NCI-H748 (cell line): ENCODE data around the gene EML4.
"Not testable (repeated sequence)": the region's sequence is repeated elsewhere in the genome, so short reads cannot be mapped to it uniquely, and the experiment has no call there.

Experiments
- DNase-seq: peaks from one replicate; lab custom pipeline; 2025; ENCODE audit not compliant: unreplicated experiment; lab: John Stamatoyannopoulos, UW

EML4 gene

GRCh38 chr2:42249887-42250286 lies 80.7 kb downstream of the EML4 start:
- peak; percentile 72 for DNase-seq

GRCh38 chr2:42250925-42251324 lies 81.8 kb downstream of the EML4 start:
- DNase-seq: no peak

GRCh38 chr2:42252464-42252863 lies 83.3 kb downstream of the EML4 start:
- no peak for DNase-seq

- DNase-seq: no peak
These were observed 85.2 kb downstream of the EML4 start for GRCh38 chr2:42254186-42254895.

- DNase-seq: no peak
These were observed 87.4 kb downstream of the EML4 start for GRCh38 chr2:42256505-42256904.

- DNase-seq: peak; percentile 10
These were observed 92.5 kb downstream of the EML4 start for GRCh38 chr2:42261518-42262195.

- no peak for DNase-seq
These were observed 97.1 kb downstream of the EML4 start for GRCh38 chr2:42266236-42266635.

GRCh38 chr2:42267530-42267929 lies 98.4 kb downstream of the EML4 start:
- no peak for DNase-seq

- DNase-seq: no peak
These were observed 99.5 kb downstream of the EML4 start for GRCh38 chr2:42268528-42269151.

- DNase-seq: no peak
These were observed 101.6 kb downstream of the EML4 start for GRCh38 chr2:42270757-42271156.

GRCh38 chr2:42271246-42271645 lies 102.1 kb downstream of the EML4 start:
- not testable (repeated sequence) for DNase-seq

- DNase-seq: no peak
These were observed 105.7 kb downstream of the EML4 start for GRCh38 chr2:42274863-42275262.

- no peak for DNase-seq
These were observed 112.4 kb downstream of the EML4 start for GRCh38 chr2:42281416-42282081.

- DNase-seq: no peak
These were observed 114.9 kb downstream of the EML4 start for GRCh38 chr2:42284019-42284418.

GRCh38 chr2:42286268-42286946 lies 117.3 kb downstream of the EML4 start:
- DNase-seq: no peak

- no peak for DNase-seq
These were observed 119.7 kb downstream of the EML4 start for GRCh38 chr2:42288811-42289210.

- no peak for DNase-seq
These were observed 120.1 kb downstream of the EML4 start for GRCh38 chr2:42289222-42289621.

GRCh38 chr2:42290005-42290404 lies 120.9 kb downstream of the EML4 start:
- DNase-seq: no peak

- no peak for DNase-seq
These were observed 123.9 kb downstream of the EML4 start for GRCh38 chr2:42293019-42293418.

GRCh38 chr2:42296226-42296625 lies 127.1 kb downstream of the EML4 start:
- no peak for DNase-seq

GRCh38 chr2:42297322-42297936 lies 128.3 kb downstream of the EML4 start:
- DNase-seq: no peak
